Activated T-cell treated with anti-CD3 and anti-CD28 coated beads for 24 hours (primary cell): ENCODE measurements around the gene DERA.
"Not testable (repeated sequence)": the region's sequence is repeated elsewhere in the genome, so short reads cannot be mapped to it uniquely, and the experiment has no call there.

Experiments used
- DNase-seq: peaks from one replicate; pipeline ENCODE4 v3.0.0-alpha.2; 2020; ENCODE audit warnings: low read depth

DERA gene

GRCh38 chr12:15910864-15911721 lies at the start of gene DERA:
TSS of gene DERA (plus strand) at chr12:15911332. CDS start at chr12:15911384, 52 bp downstream.
- peak; percentile 45 for DNase-seq

DNA sequence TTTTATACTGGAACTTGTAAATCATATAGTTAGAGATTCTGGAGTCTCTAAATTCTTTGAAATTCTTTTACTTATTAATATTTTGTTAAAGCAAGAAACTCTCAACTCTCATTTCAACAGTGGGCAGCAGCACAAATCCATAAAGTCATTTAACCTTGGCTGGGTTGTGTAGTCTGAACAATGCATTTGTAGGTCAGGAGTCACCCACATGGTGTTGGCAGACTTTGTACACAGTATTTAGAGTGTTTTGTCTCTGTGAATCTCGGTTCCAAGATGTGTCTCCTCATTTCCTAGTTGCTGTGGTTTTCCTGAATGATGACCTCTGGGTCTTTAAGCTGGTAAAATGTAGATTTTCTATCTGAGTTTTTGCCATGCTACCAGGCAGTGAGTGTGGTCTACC lies 49.7 kb upstream of the DERA start:
- no peak for DNase-seq

DNA sequence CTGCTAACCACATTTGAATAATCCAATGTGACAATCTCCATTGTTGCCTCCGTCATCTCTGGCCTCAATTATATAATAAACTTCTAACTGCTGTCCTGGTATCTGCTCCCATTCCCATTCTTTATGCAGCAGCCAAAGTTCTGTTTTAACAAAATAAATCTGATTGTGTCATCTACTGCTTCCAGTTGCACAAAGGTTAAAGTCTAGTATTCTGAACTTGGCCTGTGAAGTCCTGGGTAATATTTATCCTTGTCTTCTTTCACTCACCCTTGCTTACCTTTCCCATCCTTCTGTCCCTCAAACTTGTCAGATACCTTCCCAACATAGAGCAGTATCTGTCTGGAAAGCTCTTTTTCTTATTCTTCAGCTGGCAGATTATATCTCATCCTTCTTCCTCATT lies 48.3 kb upstream of the DERA start:
- no peak for DNase-seq

DNA sequence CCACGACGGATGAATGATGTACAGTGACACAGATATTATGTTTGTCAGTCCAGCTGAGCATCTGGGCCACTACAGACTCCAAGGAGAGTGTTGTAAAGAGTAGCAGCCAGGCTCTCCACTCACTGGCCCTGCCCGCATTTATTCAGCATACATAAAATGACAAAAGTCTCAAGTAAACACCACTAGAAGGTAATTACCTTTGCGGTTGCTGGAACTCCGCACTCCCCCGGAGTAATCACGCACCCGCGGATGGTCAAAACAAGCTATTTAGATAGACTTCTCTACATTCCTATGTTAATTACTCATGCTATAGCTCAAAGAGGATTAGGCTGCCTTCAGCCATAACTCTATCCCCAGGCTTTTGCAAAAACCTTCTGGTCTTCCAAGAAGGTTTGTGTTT lies 47.8 kb upstream of the DERA start:
- no peak for DNase-seq

DNA sequence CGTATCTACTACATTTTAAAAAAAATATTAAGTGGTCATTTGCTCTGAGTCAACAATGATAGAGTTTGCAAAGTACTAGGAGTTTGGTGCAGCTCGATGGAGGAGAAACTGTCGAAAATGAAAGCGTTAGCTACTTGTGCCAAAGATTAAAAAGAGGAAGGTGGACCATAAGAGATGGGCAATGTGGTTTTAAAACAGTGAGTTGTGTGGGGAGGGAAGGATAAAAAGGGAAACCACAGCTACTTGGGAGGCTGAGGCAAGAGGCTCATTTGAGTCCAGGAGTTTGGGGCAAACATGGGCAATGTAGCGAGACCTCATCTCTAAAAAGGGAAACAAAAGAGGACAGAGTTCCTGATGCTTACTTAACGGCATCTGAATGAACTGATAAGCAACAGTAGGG lies 47.1 kb upstream of the DERA start:
- no peak for DNase-seq

- DNase-seq, result no peak
Observed at GRCh38 chr12:15868186-15868585, 42.9 kb upstream of the DERA start.

DNA sequence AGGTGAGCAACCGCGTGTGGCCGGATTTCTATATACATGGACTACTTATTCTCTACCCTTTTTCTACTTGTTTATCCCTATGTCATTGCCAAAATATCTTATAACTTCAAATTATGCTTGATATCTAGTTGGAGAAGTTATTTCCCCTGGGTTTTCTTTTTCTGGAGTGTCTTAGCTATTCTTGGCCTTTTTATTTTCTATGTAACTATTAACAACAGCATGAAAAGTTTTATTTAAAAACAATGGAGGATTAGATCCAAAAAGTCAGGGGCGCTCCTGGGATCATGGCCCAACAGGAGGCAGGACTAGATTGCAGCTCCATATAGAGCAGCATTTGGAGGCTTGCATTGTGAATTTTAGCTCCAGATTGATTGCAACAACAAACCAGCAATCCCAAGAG lies 37.6 kb upstream of the DERA start:
- no peak for DNase-seq

GRCh38 chr12:15874556-15875145 lies 36.5 kb upstream of the DERA start:
- not testable (repeated sequence) for DNase-seq

GRCh38 chr12:15875863-15876262 lies 35.3 kb upstream of the DERA start:
- no peak for DNase-seq

GRCh38 chr12:15879413-15879812 lies 31.7 kb upstream of the DERA start:
- DNase-seq, result no peak

DNA sequence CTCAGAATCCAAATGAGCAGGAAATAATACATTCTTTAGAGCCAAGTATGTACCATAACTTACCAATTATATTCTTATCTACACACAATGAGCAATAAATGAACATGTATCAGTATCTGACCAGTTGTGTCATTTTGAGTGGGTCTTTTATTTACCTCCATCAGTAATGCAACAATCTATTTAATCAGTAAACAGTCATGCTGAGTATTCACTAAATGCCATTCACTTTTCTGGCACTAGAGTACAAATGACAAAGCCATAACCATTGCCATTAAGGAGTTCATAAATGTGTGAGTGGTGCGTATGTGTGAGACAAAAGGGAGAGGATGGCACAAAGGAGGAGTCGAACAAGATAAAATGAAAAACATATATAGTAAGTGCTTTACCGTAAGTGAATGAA lies 30.4 kb upstream of the DERA start:
- DNase-seq, result no peak

DNA sequence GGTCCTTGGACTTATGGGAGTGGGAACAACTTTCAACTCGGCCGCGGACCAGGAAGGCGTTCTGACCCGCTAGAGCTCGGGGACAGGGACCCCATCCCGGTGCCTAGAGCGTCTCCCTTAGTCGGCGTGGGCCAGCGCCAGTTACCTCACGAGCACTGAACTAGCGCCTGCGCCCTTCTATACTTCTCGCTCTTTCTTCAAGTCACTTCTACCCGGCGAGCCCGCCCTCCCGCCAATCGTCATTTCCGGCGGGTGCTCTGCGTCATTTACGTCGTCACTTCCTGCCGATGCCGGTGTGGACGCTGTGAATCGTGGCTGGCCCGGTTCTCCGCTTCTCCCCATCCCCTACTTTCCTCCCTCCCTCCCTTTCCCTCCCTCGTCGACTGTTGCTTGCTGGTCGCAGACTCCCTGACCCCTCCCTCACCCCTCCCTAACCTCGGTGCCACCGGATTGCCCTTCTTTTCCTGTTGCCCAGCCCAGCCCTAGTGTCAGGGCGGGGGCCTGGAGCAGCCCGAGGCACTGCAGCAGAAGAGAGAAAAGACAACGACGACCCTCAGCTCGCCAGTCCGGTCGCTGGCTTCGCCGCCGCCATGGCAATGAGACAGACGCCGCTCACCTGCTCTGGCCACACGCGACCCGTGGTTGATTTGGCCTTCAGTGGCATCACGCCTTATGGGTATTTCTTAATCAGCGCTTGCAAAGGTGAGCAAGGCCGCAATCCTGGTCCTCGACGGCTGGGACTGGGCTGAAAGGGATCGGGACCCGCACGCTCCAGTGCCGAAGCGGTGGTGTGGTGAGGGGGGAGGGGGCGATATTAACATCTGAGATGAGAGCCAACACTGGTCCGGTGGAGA lies 28.8 kb upstream of the DERA start, which contains the start of gene STRAP:
Gene STRAP (plus strand): TSS at position 270 of the 854 bp plus-strand sequence. CDS start 321 bp downstream, at position 591.
- peak; percentile 95 for DNase-seq

GRCh38 chr12:15883536-15883935 lies 27.6 kb upstream of the DERA start:
- no peak for DNase-seq

- DNase-seq, result no peak
Observed at GRCh38 chr12:15886372-15887042, 24.6 kb upstream of the DERA start.

DNA sequence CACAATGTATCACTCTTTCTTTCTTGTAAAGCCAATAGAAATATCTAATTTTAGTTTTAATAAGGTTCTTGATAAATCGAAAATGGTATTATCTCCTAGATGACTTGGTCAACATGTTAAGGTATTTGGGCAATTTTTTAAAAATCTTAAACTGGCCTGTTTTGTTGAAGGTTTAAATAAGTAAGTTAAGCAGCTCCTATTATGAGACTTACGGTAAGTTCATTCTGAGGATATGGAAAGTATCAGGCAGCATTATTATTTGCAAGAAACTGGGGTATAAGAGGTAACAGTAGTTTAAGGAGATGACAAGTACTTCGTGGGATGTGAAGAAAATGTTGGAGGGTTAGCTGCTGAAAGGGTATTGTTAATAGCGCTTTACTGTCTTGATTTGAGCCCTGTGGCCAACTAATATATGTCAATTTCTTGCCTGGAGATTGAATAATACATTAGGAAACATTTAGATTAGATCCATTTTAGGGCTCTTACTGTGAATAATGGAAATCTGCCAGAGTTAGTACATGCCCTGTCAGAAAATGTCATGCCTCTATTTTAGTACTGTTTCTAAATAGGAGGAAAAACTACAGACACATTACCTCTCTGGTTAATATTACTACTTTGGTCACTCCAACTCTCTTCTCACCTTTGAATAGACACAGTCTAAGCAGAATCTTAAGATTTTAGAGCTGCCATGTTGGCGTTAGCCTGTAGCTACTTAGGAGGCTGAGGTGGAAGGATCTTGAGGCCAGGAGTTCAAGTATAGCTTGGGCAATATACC lies 23.9 kb upstream of the DERA start:
- no peak for DNase-seq

GRCh38 chr12:15892645-15893259 lies 18.4 kb upstream of the DERA start:
- no peak for DNase-seq

GRCh38 chr12:15893260-15893659 lies 17.9 kb upstream of the DERA start:
- DNase-seq, result no peak

GRCh38 chr12:15896867-15897266 lies 14.3 kb upstream of the DERA start:
- DNase-seq, result no peak

DNA sequence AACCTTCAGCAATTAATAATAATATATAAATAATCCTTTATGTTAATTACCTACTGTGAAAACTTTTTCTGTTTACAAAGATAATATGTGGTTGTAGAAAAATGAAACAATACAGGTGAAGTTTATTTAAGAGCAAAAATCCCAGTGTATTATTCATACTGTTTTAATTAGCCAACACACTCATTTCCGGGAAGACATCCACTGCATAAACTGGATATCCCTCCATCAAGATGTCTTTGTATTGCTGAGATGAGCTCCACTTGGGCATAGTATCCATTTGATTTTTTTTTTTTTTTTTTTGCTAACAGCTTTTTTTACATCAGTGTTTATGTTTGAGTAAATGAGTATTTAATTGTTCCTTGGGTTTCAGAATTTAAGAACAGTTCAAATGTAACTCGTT lies 13.7 kb upstream of the DERA start:
- no peak for DNase-seq

- DNase-seq, result no peak
Observed at GRCh38 chr12:15899282-15899870, 11.8 kb upstream of the DERA start.
